ENCODE data around the gene FAM78A.

The FAM78A gene

GRCh38 chr9:131239161-131239975 is 36.9 kb downstream of the FAM78A start:
- DNase-seq, result no peak

- DNase-seq, result peak; percentile 45
These were observed 37.8 kb downstream of the FAM78A start for GRCh38 chr9:131238402-131239021.

- DNase-seq, result no peak
These were observed 38.3 kb downstream of the FAM78A start for GRCh38 chr9:131237931-131238401.

DNA sequence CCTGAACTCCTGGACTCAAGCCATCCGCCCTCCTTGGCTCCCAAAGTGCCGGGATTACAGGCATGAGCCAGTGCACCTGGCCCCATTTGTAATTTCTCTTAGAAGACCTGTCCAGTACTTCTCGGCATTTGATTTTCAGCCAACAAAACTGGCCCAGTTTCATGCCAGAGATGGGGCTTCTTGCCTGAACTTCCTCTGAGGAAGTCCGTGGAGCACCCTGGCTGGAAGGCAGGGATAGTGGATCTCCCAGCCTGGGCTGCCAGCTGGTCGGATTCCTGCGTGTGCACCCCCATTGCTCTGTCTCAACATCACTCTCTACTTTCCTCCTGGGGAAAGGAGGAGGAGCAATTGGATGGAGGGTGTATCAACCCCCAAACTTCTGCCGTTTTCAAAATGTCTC is 39.0 kb downstream of the FAM78A start:
- no peak for DNase-seq

DNA sequence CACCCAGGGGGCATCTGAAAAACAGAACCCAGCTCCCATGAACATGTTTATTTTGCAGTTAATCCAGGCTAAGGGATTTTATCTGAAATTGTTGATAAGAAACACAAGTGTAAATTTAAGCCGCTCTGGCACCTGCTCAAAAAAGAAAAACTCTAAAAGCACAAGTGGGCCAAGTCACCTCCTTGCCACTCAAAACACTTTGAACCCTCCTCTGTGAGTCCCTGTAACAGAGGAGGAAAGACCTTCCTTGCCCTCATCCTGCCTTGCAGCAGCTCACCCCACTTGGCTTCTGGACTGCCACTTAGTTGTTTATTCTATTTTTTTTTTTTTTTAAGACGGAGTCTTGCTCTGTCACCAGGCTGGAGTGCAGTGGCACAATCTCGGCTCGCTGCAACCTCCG is 39.5 kb downstream of the FAM78A start:
- no peak for DNase-seq

- DNase-seq, result no peak
These were observed 40.1 kb downstream of the FAM78A start for GRCh38 chr9:131236161-131236560.

- no peak for DNase-seq
These were observed 40.8 kb downstream of the FAM78A start for GRCh38 chr9:131235480-131235851.

GRCh38 chr9:131234799-131235479 is 41.4 kb downstream of the FAM78A start:
- no peak for DNase-seq

GRCh38 chr9:131233995-131234394 is 42.3 kb downstream of the FAM78A start:
- no peak for DNase-seq

- DNase-seq, result no peak
These were observed 42.8 kb downstream of the FAM78A start for GRCh38 chr9:131233556-131233955.

- DNase-seq, result no peak
These were observed 47.3 kb downstream of the FAM78A start for GRCh38 chr9:131228988-131229387.

GRCh38 chr9:131227959-131228460 is 48.3 kb downstream of the FAM78A start:
- DNase-seq, result no peak

- DNase-seq, result no peak
These were observed 49.0 kb downstream of the FAM78A start for GRCh38 chr9:131227112-131227958.

GRCh38 chr9:131226226-131226625 is 50.1 kb downstream of the FAM78A start:
- DNase-seq, result no peak

- no peak for DNase-seq
These were observed 53.9 kb downstream of the FAM78A start for GRCh38 chr9:131222460-131222859.

GRCh38 chr9:131220485-131220884 is 55.8 kb downstream of the FAM78A start:
- no peak for DNase-seq

GRCh38 chr9:131218370-131218769 is 57.9 kb downstream of the FAM78A start:
- no peak for DNase-seq

- DNase-seq, result no peak
These were observed 58.8 kb downstream of the FAM78A start for GRCh38 chr9:131217331-131218031.

- DNase-seq, result no peak
These were observed 59.5 kb downstream of the FAM78A start for GRCh38 chr9:131216806-131217205.

- no peak for DNase-seq
These were observed 61.4 kb downstream of the FAM78A start for GRCh38 chr9:131214876-131215275.

- no peak for DNase-seq
These were observed 61.9 kb downstream of the FAM78A start for GRCh38 chr9:131214286-131214856.
